Measurements from ENCODE around the gene MED16. TPM values are rescaled to one million over a fixed set of nuclear protein-coding genes. Genes with fewer than 3 reads are reported as not detected.
"Not testable (repeated sequence)": the region's sequence is repeated elsewhere in the genome, so short reads cannot be mapped to it uniquely, and the experiment has no call there.

The MED16 gene
- polyA plus RNA-seq, 3 donors = 40.3 to 68.6 (median 58.3) TPM

DNA sequence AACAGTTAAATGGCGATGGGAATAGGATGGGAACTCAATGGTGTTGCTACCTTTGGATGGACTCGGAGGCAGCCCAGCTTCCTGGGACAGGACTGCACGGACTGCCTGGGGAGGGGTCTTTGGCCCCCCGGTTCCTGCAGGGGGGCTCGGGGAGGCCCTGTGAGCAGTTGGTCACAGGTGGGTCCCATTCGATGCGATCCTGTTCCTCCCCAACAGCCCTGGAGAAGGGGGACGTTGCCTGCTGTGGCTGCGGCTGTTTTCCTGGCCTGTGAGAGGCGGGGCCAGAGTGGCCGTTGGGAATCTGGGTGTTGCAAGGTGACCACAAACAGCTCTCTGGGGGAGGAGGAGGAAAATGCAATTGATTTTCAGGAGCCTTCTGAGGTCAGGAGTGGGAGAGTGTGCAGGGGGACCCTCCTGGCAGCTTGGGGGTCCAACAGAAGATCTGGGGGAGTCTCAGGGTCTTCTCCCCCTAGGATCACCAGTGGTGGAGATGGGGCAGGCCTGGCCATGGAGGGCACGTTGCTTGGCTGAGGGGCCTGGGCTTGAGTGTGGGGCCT lies 69.3 kb downstream of the MED16 start:
- no peak for DNase-seq (ENCODE audit: extremely low read depth in 1 of 11, low read depth in 9 of 11, low spot score in 4 of 11)

DNA sequence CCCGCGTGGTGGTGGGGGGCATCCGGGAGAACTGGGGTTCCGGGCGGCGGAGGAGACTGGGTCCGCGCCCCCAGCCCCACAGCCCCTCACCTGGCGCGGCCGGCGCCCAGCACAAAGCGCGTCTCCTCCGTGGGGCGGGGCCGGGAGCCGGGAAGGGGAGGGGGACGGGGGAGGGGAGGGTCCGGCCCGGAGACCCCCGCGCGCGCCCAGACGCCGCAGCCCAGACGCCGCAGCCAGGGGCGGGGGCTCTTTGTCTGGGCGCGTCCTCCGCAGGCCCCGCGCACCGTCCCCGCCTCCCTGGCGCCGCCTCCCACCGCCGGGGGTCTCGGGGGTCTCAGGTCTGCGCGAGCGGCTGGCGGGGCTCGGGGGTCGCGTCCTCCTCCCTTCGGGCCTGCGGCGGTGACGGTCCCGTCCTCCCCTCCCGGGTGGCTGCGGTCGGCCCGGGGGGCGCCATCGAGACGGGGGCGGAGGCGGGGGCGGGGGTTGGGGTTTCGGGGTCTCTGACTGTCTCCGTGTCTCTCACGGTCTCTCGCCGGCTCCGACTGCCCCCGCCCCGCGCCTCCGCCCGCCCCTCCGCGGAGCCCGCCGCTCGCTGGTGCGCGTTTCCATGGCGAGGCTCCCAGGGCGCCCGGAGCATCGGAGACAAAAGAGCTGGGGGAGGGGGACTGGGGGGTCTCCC lies 71.0 kb downstream of the MED16 start, which contains the start of gene PLPPR3:
Gene PLPPR3 (minus strand): TSS at position 131 of the 679 bp plus-strand sequence. CDS start 396 bp downstream, outside the sequence.
- DNase-seq (ENCODE audit: extremely low read depth in 1 of 11, low read depth in 9 of 11, low spot score in 4 of 11) = no peak

DNA sequence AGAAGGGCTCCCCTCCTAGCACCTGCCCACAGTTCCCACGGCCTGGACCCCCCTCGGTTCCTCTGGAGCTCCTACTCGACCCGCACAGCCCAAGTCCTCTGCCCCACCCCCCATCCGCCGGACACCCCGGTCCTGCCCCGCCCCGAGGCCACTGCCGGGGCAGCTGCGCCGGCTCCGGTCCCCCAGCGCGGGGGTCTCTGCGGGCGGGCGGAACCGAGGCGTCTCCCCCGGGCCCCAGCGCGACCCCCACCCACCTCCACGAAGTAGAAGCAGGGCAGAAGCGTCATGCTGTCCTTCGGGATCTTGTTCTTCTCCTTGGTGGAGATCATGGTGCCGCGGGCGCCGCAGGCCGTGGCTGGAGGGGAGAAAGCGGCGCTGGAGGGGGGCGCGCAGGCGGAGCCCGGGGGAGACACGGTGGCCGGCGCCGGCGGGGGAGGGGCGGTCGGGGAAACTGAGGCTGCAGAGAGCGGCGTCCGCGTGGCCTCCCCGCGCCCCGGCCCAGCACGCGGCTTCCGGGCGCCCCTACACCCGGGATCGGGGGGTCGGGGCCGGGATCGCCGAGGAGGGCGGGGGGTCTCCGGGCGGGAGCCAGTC lies 71.7 kb downstream of the MED16 start:
- DNase-seq (ENCODE audit: extremely low read depth in 1 of 11, low read depth in 9 of 11, low spot score in 4 of 11) = no peak

DNA sequence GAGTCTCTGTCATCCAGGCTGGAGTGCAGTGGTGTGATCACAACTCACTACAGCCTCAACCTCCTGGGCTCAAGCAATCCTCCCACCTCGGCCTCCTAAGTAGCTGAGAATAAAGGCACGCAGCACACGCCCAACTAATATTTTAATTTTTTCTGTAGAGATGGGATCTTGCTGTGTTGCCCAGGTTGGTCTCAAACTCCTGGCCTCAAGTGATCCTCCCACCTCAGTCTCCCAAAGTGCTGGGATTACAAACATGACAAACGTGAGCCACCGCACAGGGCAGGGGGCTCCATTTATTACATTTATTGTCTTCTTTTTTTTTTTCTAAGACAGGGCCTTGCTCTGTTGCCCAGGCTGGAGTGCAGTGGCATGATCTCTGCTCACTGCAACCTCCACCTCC lies 72.8 kb downstream of the MED16 start:
- not testable (repeated sequence) for DNase-seq (ENCODE audit: extremely low read depth in 1 of 11, low read depth in 9 of 11, low spot score in 4 of 11)

Other genes starting within 250 kb of the MED16 start
- gene RNF126, start 230.0 kb downstream of the MED16 start, polyA plus RNA-seq (ENCODE audit: insufficient read length in 3 of 3) = 10 to 100 TPM; 21.1 to 36.8 (median 35.7) TPM
- gene FSTL3, start 216.8 kb downstream of the MED16 start, polyA plus RNA-seq (ENCODE audit: insufficient read length in 3 of 3) = 10 to 100 TPM; 14.8 to 26.8 (median 20.7) TPM
- under 1 TPM; 0.13 to 0.20 (median 0.19) TPM for gene PRSS57, start 197.7 kb downstream of the MED16 start, polyA plus RNA-seq (ENCODE audit: insufficient read length in 3 of 3)
- gene PALM, start 184.3 kb downstream of the MED16 start, polyA plus RNA-seq (ENCODE audit: insufficient read length in 3 of 3) = 100 to 1,000 TPM in 2 of 3 donors, 10 to 100 TPM in 1; 69.0 to 111 (median 105) TPM
- gene MISP, start 142.1 kb downstream of the MED16 start, polyA plus RNA-seq (ENCODE audit: insufficient read length in 3 of 3) = 10 to 100 TPM in 1 of 3 donors, 1 to 10 TPM in 2; 4.4 to 14.4 (median 5.8) TPM
- 100 to 1,000 TPM; 349 to 460 (median 382) TPM for gene PTBP1, start 95.7 kb downstream of the MED16 start, polyA plus RNA-seq (ENCODE audit: insufficient read length in 3 of 3)
- 10 to 100 TPM in 2 of 3 donors, 1 to 10 TPM in 1; 8.2 to 19.3 (median 15.8) TPM for gene PLPPR3, start 71.2 kb downstream of the MED16 start, polyA plus RNA-seq (ENCODE audit: insufficient read length in 3 of 3)
- gene AZU1, start 65.3 kb downstream of the MED16 start, polyA plus RNA-seq (ENCODE audit: insufficient read length in 3 of 3) = 1 to 10 TPM; 1.4 to 1.9 (median 1.9) TPM
- gene PRTN3, start 52.2 kb downstream of the MED16 start, polyA plus RNA-seq (ENCODE audit: insufficient read length in 3 of 3) = 1 to 10 TPM in 2 of 3 donors, under 1 TPM in 1; 0.81 to 2.4 (median 1.6) TPM
- gene ELANE, start 40.9 kb downstream of the MED16 start, polyA plus RNA-seq (ENCODE audit: insufficient read length in 3 of 3) = under 1 TPM; 0.33 to 0.98 (median 0.34) TPM
- 1 to 10 TPM; 1.9 to 4.9 (median 3.9) TPM for gene CFD, start 33.5 kb downstream of the MED16 start, polyA plus RNA-seq (ENCODE audit: insufficient read length in 3 of 3)
- not detected for gene RNU6-9, start 297 bp upstream of the MED16 start, polyA plus RNA-seq (ENCODE audit: insufficient read length in 3 of 3)
- gene R3HDM4, start 20.0 kb upstream of the MED16 start, polyA plus RNA-seq (ENCODE audit: insufficient read length in 3 of 3) = 10 to 100 TPM; 33.7 to 55.0 (median 49.0) TPM
- 1 to 10 TPM in 2 of 3 donors, under 1 TPM in 1; 0.34 to 1.2 (median 1.1) TPM for gene KISS1R, start 24.1 kb upstream of the MED16 start, polyA plus RNA-seq (ENCODE audit: insufficient read length in 3 of 3)
- gene ARID3A, start 32.8 kb upstream of the MED16 start, polyA plus RNA-seq (ENCODE audit: insufficient read length in 3 of 3) = 10 to 100 TPM; 19.9 to 37.0 (median 28.3) TPM
- 10 to 100 TPM; 30.6 to 72.6 (median 54.1) TPM for gene WDR18, start 91.2 kb upstream of the MED16 start, polyA plus RNA-seq (ENCODE audit: insufficient read length in 3 of 3)
- gene GRIN3B, start 107.2 kb upstream of the MED16 start, polyA plus RNA-seq (ENCODE audit: insufficient read length in 3 of 3) = 1 to 10 TPM in 2 of 3 donors, under 1 TPM in 1; 0.37 to 2.0 (median 1.2) TPM
- 100 to 1,000 TPM in 2 of 3 donors, 10 to 100 TPM in 1; 92.3 to 145 (median 126) TPM for gene TMEM259, start 127.9 kb upstream of the MED16 start, polyA plus RNA-seq (ENCODE audit: insufficient read length in 3 of 3)
- not detected for gene RNU6-2, start 128.3 kb upstream of the MED16 start, polyA plus RNA-seq (ENCODE audit: insufficient read length in 3 of 3)
- gene CNN2, start 133.4 kb upstream of the MED16 start, polyA plus RNA-seq (ENCODE audit: insufficient read length in 3 of 3) = 100 to 1,000 TPM; 163 to 196 (median 180) TPM
- 10 to 100 TPM in 1 of 3 donors, 1 to 10 TPM in 2; 7.2 to 10.1 (median 8.2) TPM for gene ABCA7, start 146.9 kb upstream of the MED16 start, polyA plus RNA-seq (ENCODE audit: insufficient read length in 3 of 3)
- 10 to 100 TPM in 2 of 3 donors, 1 to 10 TPM in 1; 8.5 to 15.7 (median 15.4) TPM for gene ARHGAP45, start 174.0 kb upstream of the MED16 start, polyA plus RNA-seq (ENCODE audit: insufficient read length in 3 of 3)
- 100 to 1,000 TPM; 120 to 167 (median 144) TPM for gene POLR2E, start 202.2 kb upstream of the MED16 start, polyA plus RNA-seq (ENCODE audit: insufficient read length in 3 of 3)
- 100 to 1,000 TPM; 237 to 269 (median 243) TPM for gene GPX4, start 210.8 kb upstream of the MED16 start, polyA plus RNA-seq (ENCODE audit: insufficient read length in 3 of 3)